Measurements from ENCODE around the gene WNK2.

Gene WNK2

DNA sequence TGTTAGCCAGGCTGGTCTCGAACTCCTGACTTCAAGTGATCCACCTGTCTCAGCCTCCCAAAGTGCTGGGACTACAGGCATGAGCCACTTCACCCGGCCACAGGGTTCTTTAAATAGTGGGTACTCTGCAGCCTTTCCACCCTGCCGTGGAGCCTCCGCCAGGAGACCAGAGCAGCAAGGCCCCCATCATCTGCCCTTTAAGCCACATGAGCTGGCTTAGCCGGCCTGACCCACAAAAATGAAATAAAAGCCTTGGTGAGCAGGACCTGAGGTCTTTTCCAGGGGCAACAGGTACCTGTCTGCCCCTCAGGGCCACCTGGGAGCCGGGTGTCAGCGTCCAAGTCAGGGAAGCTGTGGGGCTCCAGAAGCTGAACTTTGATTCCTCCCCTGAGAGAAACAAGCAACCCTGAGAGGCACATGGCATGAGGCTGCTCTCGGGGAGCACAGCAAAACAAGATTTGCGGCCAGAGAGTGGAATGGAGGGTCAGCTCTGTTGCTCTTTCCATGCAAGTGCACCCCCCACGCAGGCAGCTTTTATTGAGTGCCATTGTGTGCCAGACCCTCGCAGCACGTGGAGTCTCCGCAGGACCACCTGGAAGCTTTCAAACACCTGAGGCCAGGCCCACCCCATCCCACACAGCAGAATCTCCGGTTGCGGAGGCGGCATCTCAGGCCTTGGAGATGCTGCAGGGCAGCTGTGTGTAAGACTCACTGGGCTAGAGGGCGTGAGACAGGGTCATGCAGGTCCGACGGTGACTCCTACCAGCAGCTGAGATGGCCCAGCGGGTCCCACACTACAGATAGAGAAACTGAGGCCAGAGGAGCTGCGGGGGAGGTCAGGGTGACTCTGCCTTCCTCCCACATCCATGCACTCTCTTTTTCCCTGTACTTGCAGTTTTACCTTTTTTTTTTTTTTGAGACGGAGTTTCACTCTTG lies 4.8 kb upstream of the WNK2 start:
- Histone ChIP-seq H3K4me1 (ENCODE audit: insufficient read depth, low read length) (no peaks in the 10 kb centered on the region), H3K9ac (ENCODE audit: low read depth, low read length) (no peak overlapping the region), H3K27me3 (ENCODE audit: insufficient read depth, low read length) (peaks cover 25% of the 10 kb centered on the region), H3K27ac (ENCODE audit: low read depth, low read length) (no peak overlapping the region), H3K36me3 (ENCODE audit: insufficient read depth, low read length) (no peaks in the 10 kb centered on the region), H3K4me3 (ENCODE audit: low read length) (no peak overlapping the region), H3K9me3 (ENCODE audit: insufficient read depth, low read depth, low read length) (no peaks in the 10 kb centered on the region)
- 91% methylated on average over 22 of the region's 22 CpGs for WGBS

DNA sequence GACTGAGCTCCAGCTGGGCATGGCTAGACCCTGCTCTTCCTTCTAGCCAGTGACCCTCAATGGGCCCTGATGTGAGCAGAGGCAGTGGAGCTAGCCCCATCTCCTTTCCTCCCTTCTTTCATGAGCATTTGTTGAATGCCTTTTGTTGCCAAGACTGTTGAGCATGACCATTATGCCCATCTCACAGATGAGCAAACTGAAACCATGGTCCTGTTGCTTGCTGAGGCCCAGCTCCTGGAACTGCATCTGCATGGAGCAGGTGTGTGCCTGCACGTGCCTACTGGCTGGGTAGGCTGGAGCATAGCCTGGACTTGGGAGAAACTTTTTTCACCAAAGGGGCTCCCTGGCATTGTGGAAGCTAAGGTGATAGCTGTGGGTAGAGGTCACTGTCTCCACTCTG lies 3.0 kb upstream of the WNK2 start:
- H3K27ac ChIP-seq (ENCODE audit: low read depth, low read length), result no peak overlapping the region
- H3K9me3 ChIP-seq (ENCODE audit: insufficient read depth, low read depth, low read length), result no peaks in the 10 kb centered on the region
- H3K27me3 ChIP-seq (ENCODE audit: insufficient read depth, low read length), result peaks cover 44% of the 10 kb centered on the region
- 80% methylated on average over 1 of the region's 1 CpG for WGBS
- peaks cover 6% of the 10 kb centered on the region; the same call in 1 of the 2 replicates for H3K4me1 ChIP-seq (ENCODE audit: insufficient read depth, low read length)
- no peaks in the 10 kb centered on the region for H3K36me3 ChIP-seq (ENCODE audit: insufficient read depth, low read length)
- no peak overlapping the region for H3K4me3 ChIP-seq (ENCODE audit: low read length)
- no peak overlapping the region for H3K9ac ChIP-seq (ENCODE audit: low read depth, low read length)

DNA sequence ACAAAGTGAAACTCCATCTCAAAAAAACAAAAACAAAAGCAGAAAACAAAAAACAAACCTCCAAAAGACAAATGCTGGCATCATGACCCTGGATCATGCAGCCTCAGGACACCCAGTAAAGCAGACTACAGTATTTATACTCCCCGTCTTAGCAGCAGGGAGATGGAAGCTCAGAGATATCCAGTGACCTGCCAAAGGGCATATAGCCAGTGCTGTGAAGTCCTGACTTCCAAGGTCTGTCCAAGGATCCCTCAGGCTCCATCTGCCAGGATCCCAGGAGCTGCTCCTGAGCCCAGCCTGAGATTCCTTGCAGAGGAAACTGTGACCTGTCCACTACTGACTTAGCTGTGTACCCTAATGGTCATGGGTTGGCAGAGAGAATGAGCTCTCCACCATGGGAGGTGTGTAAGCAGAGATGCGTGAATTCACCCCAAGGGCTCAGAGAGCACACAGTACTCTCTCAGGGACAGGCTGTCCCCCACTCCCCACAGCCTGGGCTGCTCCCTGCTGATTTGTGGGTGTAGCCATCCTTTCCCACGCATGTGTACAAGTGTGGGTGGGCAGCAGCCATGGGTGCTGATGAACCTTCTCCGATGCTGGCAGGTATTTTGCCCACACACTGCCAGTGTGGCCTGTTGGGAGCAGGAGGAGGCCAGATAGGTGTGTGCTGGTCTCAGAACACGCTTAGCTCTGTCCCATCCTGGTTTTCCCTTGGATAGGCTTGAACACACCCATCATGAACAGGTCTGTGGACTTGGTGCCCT lies 2.1 kb upstream of the WNK2 start:
- Histone ChIP-seq H3K27me3 (ENCODE audit: insufficient read depth, low read length) (peaks cover 49% of the 10 kb centered on the region), H3K9ac (ENCODE audit: low read depth, low read length) (no peak overlapping the region), H3K4me1 (ENCODE audit: insufficient read depth, low read length) (peaks cover 14% of the 10 kb centered on the region), H3K9me3 (ENCODE audit: insufficient read depth, low read depth, low read length) (no peaks in the 10 kb centered on the region), H3K36me3 (ENCODE audit: insufficient read depth, low read length) (no peaks in the 10 kb centered on the region), H3K4me3 (ENCODE audit: low read length) (no peak overlapping the region), H3K27ac (ENCODE audit: low read depth, low read length) (no peak overlapping the region)
- 91% methylated on average over 5 of the region's 5 CpGs for WGBS

DNA sequence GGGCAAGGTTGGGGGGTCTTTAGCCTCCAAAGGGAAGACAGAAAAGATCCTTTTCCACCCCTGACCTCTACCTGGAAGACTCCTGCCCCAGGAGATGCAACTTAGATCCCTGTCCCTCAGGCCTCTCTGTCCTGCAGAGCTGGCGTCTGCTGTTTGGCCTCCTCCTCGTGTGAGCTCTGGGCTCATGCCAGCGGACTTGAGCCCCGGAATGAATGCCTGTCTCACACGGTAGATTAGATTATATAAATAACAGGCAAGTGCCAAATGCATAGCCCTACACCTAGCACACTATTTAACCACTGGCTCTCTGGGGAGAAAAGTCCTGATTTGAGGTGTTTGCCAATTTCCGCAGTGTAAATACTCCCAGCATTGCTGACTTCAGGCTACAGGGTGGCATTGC lies 1.4 kb upstream of the WNK2 start:
- Histone ChIP-seq H3K4me3 (ENCODE audit: low read length) (no peak overlapping the region), H3K9ac (ENCODE audit: low read depth, low read length) (no peak overlapping the region), H3K27me3 (ENCODE audit: insufficient read depth, low read length) (peaks cover 49% of the 10 kb centered on the region), H3K4me1 (ENCODE audit: insufficient read depth, low read length) (peaks cover 14% of the 10 kb centered on the region), H3K9me3 (ENCODE audit: insufficient read depth, low read depth, low read length) (no peaks in the 10 kb centered on the region), H3K36me3 (ENCODE audit: insufficient read depth, low read length) (no peaks in the 10 kb centered on the region), H3K27ac (ENCODE audit: low read depth, low read length) (no peak overlapping the region)
- WGBS, result 95% methylated on average over 5 of the region's 6 CpGs

- no peak overlapping the region for H3K27ac ChIP-seq (ENCODE audit: low read depth, low read length)
- no peak overlapping the region for H3K9ac ChIP-seq (ENCODE audit: low read depth, low read length)
- H3K9me3 ChIP-seq (ENCODE audit: insufficient read depth, low read depth, low read length), result no peaks in the 10 kb centered on the region
- peak overlapping the region; percentile 68; the same call in 1 of the 2 replicates for H3K4me3 ChIP-seq (ENCODE audit: low read length)
- peaks cover 49% of the 10 kb centered on the region for H3K27me3 ChIP-seq (ENCODE audit: insufficient read depth, low read length)
- peaks cover 14% of the 10 kb centered on the region for H3K4me1 ChIP-seq (ENCODE audit: insufficient read depth, low read length)
- no peaks in the 10 kb centered on the region for H3K36me3 ChIP-seq (ENCODE audit: insufficient read depth, low read length)
- 83% methylated on average over 5 of the region's 5 CpGs for WGBS
Measured at GRCh38 chr9:93183131-93183662, 742 bp upstream of the WNK2 start.

DNA sequence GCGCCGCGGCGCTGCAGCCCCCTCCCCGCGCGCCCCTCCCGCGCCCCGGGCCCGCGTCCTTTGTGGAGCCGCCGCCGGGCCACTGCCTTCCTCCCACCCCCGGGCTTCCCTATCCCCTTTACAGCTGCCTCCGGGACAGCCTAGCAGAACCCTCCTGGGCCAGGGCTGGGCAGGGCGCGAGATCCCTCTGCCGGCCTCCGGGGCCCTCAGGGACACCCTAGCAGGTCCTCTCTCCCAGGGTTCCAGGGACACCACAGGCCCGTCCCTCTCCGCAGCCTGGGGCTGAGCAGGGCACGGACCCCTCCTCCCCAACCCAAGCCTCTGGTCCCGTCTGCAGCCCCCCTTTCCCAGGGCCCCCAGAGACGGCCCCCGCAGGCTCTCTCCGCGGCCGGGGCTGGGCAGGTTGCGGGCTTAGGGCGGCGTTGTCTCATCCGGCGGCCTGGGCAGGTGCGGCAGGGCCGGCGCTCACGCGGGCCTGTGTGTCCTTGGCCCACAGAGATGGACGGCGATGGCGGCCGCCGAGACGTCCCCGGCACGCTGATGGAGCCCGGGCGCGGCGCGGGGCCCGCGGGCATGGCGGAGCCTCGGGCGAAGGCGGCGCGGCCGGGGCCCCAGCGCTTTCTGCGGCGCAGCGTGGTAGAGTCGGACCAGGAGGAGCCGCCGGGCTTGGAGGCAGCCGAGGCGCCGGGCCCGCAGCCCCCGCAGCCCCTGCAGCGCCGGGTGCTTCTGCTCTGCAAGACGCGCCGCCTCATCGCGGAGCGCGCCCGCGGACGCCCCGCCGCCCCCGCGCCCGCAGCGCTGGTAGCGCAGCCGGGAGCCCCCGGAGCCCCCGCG lies 710 bp downstream of the WNK2 start:
- H3K9ac ChIP-seq (ENCODE audit: low read depth, low read length), result peak overlapping the region; percentile 77
- peaks cover 14% of the 10 kb centered on the region for H3K4me1 ChIP-seq (ENCODE audit: insufficient read depth, low read length)
- under 1% methylated on average over 97 of the region's 97 CpGs for WGBS
- no peaks in the 10 kb centered on the region for H3K9me3 ChIP-seq (ENCODE audit: insufficient read depth, low read depth, low read length)
- no peaks in the 10 kb centered on the region for H3K36me3 ChIP-seq (ENCODE audit: insufficient read depth, low read length)
- H3K27me3 ChIP-seq (ENCODE audit: insufficient read depth, low read length), result peaks cover 49% of the 10 kb centered on the region
- peak overlapping the region; percentile 68 for H3K4me3 ChIP-seq (ENCODE audit: low read length)
- H3K27ac ChIP-seq (ENCODE audit: low read depth, low read length), result no peak overlapping the region

GRCh38 chr9:93185266-93186214 lies 1.6 kb downstream of the WNK2 start:
- Histone ChIP-seq H3K27ac (ENCODE audit: low read depth, low read length) (no peak overlapping the region), H3K4me3 (ENCODE audit: low read length) (peak overlapping the region; percentile 68), H3K27me3 (ENCODE audit: insufficient read depth, low read length) (peaks cover 49% of the 10 kb centered on the region)

DNA sequence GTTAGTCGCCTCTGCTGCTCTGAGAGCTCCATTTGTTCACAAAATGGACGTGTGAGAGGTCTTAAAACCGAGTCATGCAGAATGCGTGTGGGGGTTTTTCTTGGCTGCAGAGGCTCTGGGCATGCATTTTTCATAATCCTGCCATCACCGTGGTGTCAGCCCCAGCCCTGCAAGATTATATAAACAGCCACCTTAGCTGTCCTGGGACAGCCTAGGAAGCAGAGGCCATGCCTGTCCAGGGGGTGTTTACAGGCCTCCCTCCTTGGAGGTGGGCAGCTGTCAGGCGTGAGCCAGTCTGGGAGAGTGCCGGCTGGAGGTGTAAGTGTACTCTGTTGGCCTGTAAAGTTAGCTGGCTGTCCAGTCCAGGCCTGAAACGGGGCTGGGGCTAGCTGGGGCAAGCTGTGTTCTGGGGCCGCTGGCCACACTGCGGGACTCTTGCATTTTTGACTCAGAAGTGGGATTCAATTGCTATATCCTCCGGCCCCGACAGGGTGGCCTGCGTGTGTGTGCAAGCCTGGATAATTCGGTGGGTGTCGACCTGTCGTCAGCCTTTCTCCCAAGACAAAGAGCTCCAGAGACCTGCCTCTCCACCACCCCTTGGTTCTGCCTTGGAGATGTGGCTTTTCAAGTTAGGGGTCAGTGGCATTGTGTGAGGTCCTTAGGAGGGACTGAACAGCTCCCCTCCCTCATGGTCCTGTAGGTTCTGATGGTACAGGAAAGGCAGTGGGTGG lies 2.4 kb downstream of the WNK2 start:
- Histone ChIP-seq H3K36me3 (ENCODE audit: insufficient read depth, low read length) (no peaks in the 10 kb centered on the region), H3K9me3 (ENCODE audit: insufficient read depth, low read depth, low read length) (no peaks in the 10 kb centered on the region), H3K4me3 (ENCODE audit: low read length) (0 out of 2 replicates have a peak overlapping the region, but pooled peaks have one; percentile 68), H3K27ac (ENCODE audit: low read depth, low read length) (no peak overlapping the region), H3K4me1 (ENCODE audit: insufficient read depth, low read length) (peaks cover 14% of the 10 kb centered on the region), H3K9ac (ENCODE audit: low read depth, low read length) (no peak overlapping the region; the same call in 1 of the 2 replicates), H3K27me3 (ENCODE audit: insufficient read depth, low read length) (peaks cover 49% of the 10 kb centered on the region)
- 87% methylated on average over 16 of the region's 16 CpGs for WGBS

More at GRCh38 chr9:93185266-93186214, 1.6 kb downstream of the WNK2 start:
- H3K9ac ChIP-seq (ENCODE audit: low read depth, low read length), result peak overlapping the region; percentile 77
- 42% methylated on average over 61 of the region's 61 CpGs for WGBS
- H3K36me3 ChIP-seq (ENCODE audit: insufficient read depth, low read length), result no peaks in the 10 kb centered on the region
- no peaks in the 10 kb centered on the region for H3K9me3 ChIP-seq (ENCODE audit: insufficient read depth, low read depth, low read length)
- H3K4me1 ChIP-seq (ENCODE audit: insufficient read depth, low read length), result peaks cover 14% of the 10 kb centered on the region

DNA sequence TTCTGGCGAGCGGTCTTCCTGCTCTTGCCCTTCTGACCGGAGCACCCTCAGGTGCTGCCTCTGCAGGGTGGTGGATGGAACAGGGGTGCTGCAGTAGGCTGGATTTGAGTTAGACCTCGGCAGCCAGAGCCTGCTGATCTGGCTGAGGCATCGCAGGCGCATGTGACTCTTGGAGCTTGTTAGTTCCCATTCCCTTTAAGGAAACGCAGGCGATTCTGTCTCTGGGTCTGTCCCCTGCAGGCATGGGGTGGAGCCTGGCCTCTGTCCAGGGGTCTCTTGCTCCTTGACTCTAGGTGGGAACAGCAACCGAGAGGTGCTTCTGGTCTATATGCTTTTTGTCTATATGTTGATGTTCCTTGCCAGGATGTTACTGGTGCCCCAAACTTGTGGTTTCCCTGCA lies 3.1 kb downstream of the WNK2 start:
- H3K4me1 ChIP-seq (ENCODE audit: insufficient read depth, low read length), result peaks cover 14% of the 10 kb centered on the region
- H3K27me3 ChIP-seq (ENCODE audit: insufficient read depth, low read length), result peaks cover 44% of the 10 kb centered on the region
- no peaks in the 10 kb centered on the region for H3K36me3 ChIP-seq (ENCODE audit: insufficient read depth, low read length)
- H3K4me3 ChIP-seq (ENCODE audit: low read length), result no peak overlapping the region
- H3K27ac ChIP-seq (ENCODE audit: low read depth, low read length), result no peak overlapping the region
- H3K9me3 ChIP-seq (ENCODE audit: insufficient read depth, low read depth, low read length), result no peaks in the 10 kb centered on the region
- H3K9ac ChIP-seq (ENCODE audit: low read depth, low read length), result no peak overlapping the region
- WGBS, result 77% methylated on average over 9 of the region's 9 CpGs

Data from HUES64 (cell line).